CD4-positive, alpha-beta T cell (primary cell): ENCODE data around the gene GPR173. TPM values are rescaled to one million over a fixed set of nuclear protein-coding genes. Genes with fewer than 3 reads are reported as not detected.

Experiments used
- ATAC-seq: fragments of 200-7000 bp; cut with Tn5 transposase; one replicate; pipeline ENCODE4 v1.10.0; 2022; ENCODE audit warnings: mild to moderate bottlenecking; ENCODE audit not compliant: poor library complexity
- CTCF ChIA-PET: fragments of 350-600 bp; sonication (Branson Sonifier 250); formaldehyde crosslinking; loops from one replicate; lab custom pipeline; 2021; ENCODE audit warnings: antibody characterized with exemption, inconsistent platforms; lab: Charles Lee
- POLR2A ChIA-PET: fragments of 350-600 bp; sonication (Branson Sonifier 250); formaldehyde crosslinking; loops from one replicate; lab custom pipeline; 2021; ENCODE audit warnings: antibody characterized with exemption, inconsistent platforms; lab: Charles Lee
- DNase-seq, 14 experiments: peaks; one replicate each; pipeline ENCODE4 v3.0.0-alpha.2; 2013 to 2020; ENCODE audit warnings: mixed read lengths in 2 of 14
- H3K27ac ChIP-seq, 2 donors: one replicate each; pipeline versions ENCODE4 v1.5.1 to v1.7.0; 2013; ENCODE audit warnings: low read length in 2 of 2, low read depth in 1 of 2, mild to moderate bottlenecking in 1 of 2
- H3K27me3 ChIP-seq, 2 experiments: 1 replicate in 1 of 2; 2 replicates in 1 of 2; pipeline versions ENCODE4 v1.6.1 to v1.7.0; 2013; ENCODE audit warnings: low read length in 2 of 2, control low read depth in 1 of 2, mild to moderate bottlenecking in 1 of 2, moderate library complexity in 1 of 2; ENCODE audit not compliant: insufficient read depth in 2 of 2, control insufficient read depth in 1 of 2
- H3K36me3 ChIP-seq: one replicate; pipeline ENCODE4 v1.6.1; 2013; ENCODE audit warnings: low read length, control low read depth; ENCODE audit not compliant: insufficient read depth
- H3K4me1 ChIP-seq: one replicate; pipeline ENCODE4 v1.6.1; 2013; ENCODE audit warnings: low read length, control low read depth; ENCODE audit not compliant: insufficient read depth
- H3K4me3 ChIP-seq: one replicate; pipeline ENCODE4 v1.5.1; 2013; ENCODE audit warnings: mild to moderate bottlenecking, low read length, moderate library complexity
- H3K9me3 ChIP-seq, 2 experiments: 1 replicate in 1 of 2; 2 replicates in 1 of 2; pipeline versions ENCODE4 v1.6.1 to v1.7.0; 2013; ENCODE audit warnings: low read length in 2 of 2, mild to moderate bottlenecking in 2 of 2, control low read depth in 1 of 2, moderate library complexity in 1 of 2; ENCODE audit not compliant: control insufficient read depth in 1 of 2, insufficient read depth in 1 of 2
- H3K27ac Mint-ChIP-seq: one replicate; pipeline ENCODE4 v1.8.0; 2020; ENCODE audit warnings: mixed read lengths
- H3K27me3 Mint-ChIP-seq: one replicate; pipeline ENCODE4 v1.8.0; 2021; ENCODE audit warnings: mixed read lengths
- H3K36me3 Mint-ChIP-seq: one replicate; pipeline ENCODE4 v1.8.0; 2021; ENCODE audit warnings: low read depth, mixed read lengths
- H3K4me1 Mint-ChIP-seq: one replicate; pipeline ENCODE4 v1.8.0; 2021; ENCODE audit warnings: low read depth, mixed read lengths
- H3K4me3 Mint-ChIP-seq: one replicate; pipeline ENCODE4 v1.8.0; 2020; ENCODE audit warnings: mild to moderate bottlenecking, mixed read lengths
- H3K9me3 Mint-ChIP-seq: one replicate; pipeline ENCODE4 v1.8.0; 2020; ENCODE audit warnings: mixed read lengths
- CTCF ChIP-seq: fragments of 200-600 bp; IDR thresholded peaks from one replicate; pipeline ENCODE4 v1.8.0; 2022; ENCODE audit warnings: antibody characterized with exemption, mild to moderate bottlenecking
- intact Hi-C, 2 experiments: fragments of 100-400 bp; cut with DNase I in 1 of 2; cut with micrococcal nuclease in 1 of 2; formaldehyde crosslinking; loops; one replicate each; pipeline versions ENCODE4 v1.15.1 to v1.9.0; 2023 to 2025; cut with DNase I, micrococcal nuclease
- total RNA-seq, 174 experiments: library from RNA in 2 of 174; stranded (reverse) in 2 of 174; gene quantifications; one replicate each; pipeline ENCODE4 v1.2.3 and lab custom pipeline; 2021 to 2026

Gene GPR173
- total RNA-seq, 2 experiments from 2014 or later: not detected

- H3K4me3 ChIP-seq: no peak overlapping the region
- H3K9me3 Mint-ChIP-seq: no peaks in the 10 kb centered on the region
- peaks cover 5% of the 10 kb centered on the region for H3K36me3 ChIP-seq
- ATAC-seq (no peak), DNase-seq (no peak)
- H3K4me3 Mint-ChIP-seq: no peak overlapping the region
- peaks cover 31% of the 10 kb centered on the region for H3K4me1 ChIP-seq
- no peaks in the 10 kb centered on the region for H3K9me3 ChIP-seq
- intact Hi-C loops: loop anchor here in 1 of 2 experiments (1.0 to 10.0 kb wide), 3 partner anchors 19 to 827 kb away; no protein-coding TSS in a partner anchor
- H3K36me3 Mint-ChIP-seq: peaks cover 34% of the 10 kb centered on the region
- H3K27me3 Mint-ChIP-seq: no peaks in the 10 kb centered on the region
- H3K4me1 Mint-ChIP-seq: peaks cover 61% of the 10 kb centered on the region
- ChIA-PET POLR2A (no interaction called here), CTCF (no interaction called here)
- no peak overlapping the region for H3K27ac Mint-ChIP-seq
- H3K27me3 ChIP-seq: no peaks in the 10 kb centered on the region
- no peak overlapping the region for H3K27ac ChIP-seq
- no peak for TF ChIP-seq CTCF
Measured at GRCh38 chrX:53091354-53091753, 42.8 kb downstream of the GPR173 start.

- Mint-ChIP-seq H3K9me3 (no peaks in the 10 kb centered on the region), H3K4me3 (peak overlapping the region; percentile 93), H3K27ac (peak overlapping the region; percentile 93), H3K27me3 (no peaks in the 10 kb centered on the region), H3K4me1 (peaks cover 43% of the 10 kb centered on the region), H3K36me3 (peaks cover 16% of the 10 kb centered on the region)
- H3K36me3 ChIP-seq: no peaks in the 10 kb centered on the region
- peak; percentile 63 for TF ChIP-seq CTCF
- POLR2A ChIA-PET: no interaction called here
- ATAC-seq (peak; percentile 53), DNase-seq (peak; percentile 61 to 87 (median 70))
- H3K9me3 ChIP-seq: no peaks in the 10 kb centered on the region
- H3K27me3 ChIP-seq: no peaks in the 10 kb centered on the region
- CTCF ChIA-PET: no interaction called here
- H3K4me3 ChIP-seq: peak overlapping the region; percentile 81
- intact Hi-C loops: loop anchor here (1.0 to 10.0 kb wide), 3 partner anchors 22 to 828 kb away; no protein-coding TSS in a partner anchor
- peak overlapping the region; percentile 58 to 85 for H3K27ac ChIP-seq
- peaks cover 23% of the 10 kb centered on the region for H3K4me1 ChIP-seq
Measured at GRCh38 chrX:53093177-53093655, 44.6 kb downstream of the GPR173 start.

- no peaks in the 10 kb centered on the region for H3K36me3 ChIP-seq
- H3K4me3 ChIP-seq: peak within 1 kb of the TSS; percentile 81
- Mint-ChIP-seq H3K4me1 (peaks cover 35% of the 10 kb centered on the region), H3K4me3 (peak within 1 kb of the TSS; percentile 93), H3K36me3 (peaks cover 9% of the 10 kb centered on the region), H3K9me3 (no peaks in the 10 kb centered on the region), H3K27ac (peak within 1 kb of the TSS; percentile 93), H3K27me3 (no peaks in the 10 kb centered on the region)
- no peaks in the 10 kb centered on the region for H3K9me3 ChIP-seq
- H3K27ac ChIP-seq: peak within 1 kb of the TSS; percentile 58 to 85
- no peaks in the 10 kb centered on the region for H3K27me3 ChIP-seq
- TF ChIP-seq CTCF: no peak
- CTCF ChIA-PET: no interaction called here
- H3K4me1 ChIP-seq: peaks cover 16% of the 10 kb centered on the region
- peak; percentile 76 for ATAC-seq
- intact Hi-C loops: loop anchor here (1.0 to 10.0 kb wide), 3 partner anchors 23 to 829 kb away; no protein-coding TSS in a partner anchor
- peak; percentile 36 to 92 (median 72) for DNase-seq
- POLR2A ChIA-PET: interaction anchor here (1.0 to 1.7 kb wide), 3 partner anchors 9 to 131 kb away, joined by 4 to 15 read pairs (median 6); partner anchors contain the start of gene TSPYL2
Measured at GRCh38 chrX:53093748-53094581, 45.4 kb downstream of the GPR173 start, which contains the start of gene KANTR. Gene KANTR (plus strand): TSS chrX:53094142. CDS start chrX:53124273, 30,131 bp downstream.
